GM19463 (cell line): ENCODE measurements around the gene MAGEB4.

Experiments used
- ATAC-seq: cut with Tn5 transposase; IDR thresholded peaks from one replicate; pipeline ENCODE4 v1.9.1; 2021; ENCODE audit warnings: mild to moderate bottlenecking, moderate library complexity; ENCODE audit not compliant: unreplicated experiment

MAGEB4 gene

GRCh38 chrX:30282527-30282926 is 40.7 kb downstream of the MAGEB4 start:
- no peak for ATAC-seq

DNA sequence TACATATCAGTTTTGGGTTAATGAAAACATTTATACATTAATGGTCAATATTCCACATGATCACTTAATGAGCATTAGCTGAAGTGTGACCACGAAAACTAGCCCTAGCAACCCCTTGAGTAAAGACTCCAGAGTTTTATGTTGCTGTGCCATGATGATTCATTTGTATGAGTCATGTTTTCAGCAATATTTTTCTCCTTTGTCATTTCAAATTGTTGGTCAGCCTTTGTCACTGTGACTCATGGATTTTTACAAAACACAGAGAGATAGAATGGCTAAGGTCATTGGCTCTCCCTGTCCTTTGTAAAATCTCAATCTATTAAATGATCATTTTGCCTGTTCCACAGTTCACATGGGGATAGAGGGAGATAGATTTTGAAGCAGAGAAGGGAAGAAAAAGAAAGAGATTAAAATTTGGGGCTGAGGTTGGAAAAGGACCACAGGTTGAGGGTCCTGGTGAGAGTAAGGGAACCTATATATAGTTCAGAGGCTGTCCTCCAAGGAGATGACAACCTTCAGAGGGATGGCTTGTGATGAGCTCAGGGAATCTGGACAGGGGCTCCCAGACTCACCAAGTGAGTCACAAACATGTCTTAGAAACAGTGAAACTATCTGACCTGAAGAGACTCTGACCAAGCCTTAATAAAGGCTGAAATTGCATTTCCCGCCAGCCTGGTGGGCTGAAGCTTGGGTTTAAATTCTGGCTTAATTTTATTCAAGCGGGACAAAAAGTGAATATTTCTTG is 41.8 kb downstream of the MAGEB4 start:
- peak; percentile 49 for ATAC-seq
